HepG2 (cell line): Measurements from ENCODE around the gene NFIL3. TPM values are rescaled to one million over a fixed set of nuclear protein-coding genes. Genes with fewer than 3 reads are reported as not detected.

Experiments
- ARID2 ChIP-seq: sonication (generic); formaldehyde crosslinking; IDR thresholded peaks from 2 replicates; pipeline ENCODE4 v1.8.1; 2022; ENCODE audit warnings: mild to moderate bottlenecking, missing genetic modification reagents, borderline replicate concordance
- ELF3 ChIP-seq: IDR thresholded peaks from 2 replicates; pipeline ENCODE4 v1.6.1; 2016; ENCODE audit warnings: missing genetic modification reagents, missing compliant biosample characterization
- MBD4 ChIP-seq: IDR thresholded peaks from 2 replicates; pipeline ENCODE4 v1.6.1; 2012; ENCODE audit warnings: low read length, inconsistent platforms, borderline replicate concordance
- MTF1 ChIP-seq: sonication (generic); formaldehyde crosslinking; IDR thresholded peaks from 2 replicates; pipeline ENCODE4 v1.5.0; 2020; ENCODE audit warnings: missing genetic modification reagents
- SALL1 ChIP-seq: sonication (generic); formaldehyde crosslinking; IDR thresholded peaks from 2 replicates; pipeline ENCODE4 v1.8.0; 2022; ENCODE audit warnings: mild to moderate bottlenecking, missing genetic modification reagents
- TOE1 ChIP-seq: sonication (generic); formaldehyde crosslinking; IDR thresholded peaks from 2 replicates; pipeline ENCODE4 v1.4.0; 2020; ENCODE audit warnings: mild to moderate bottlenecking, missing genetic modification reagents
- ZBTB42 ChIP-seq: sonication (generic); formaldehyde crosslinking; IDR thresholded peaks from 2 replicates; pipeline ENCODE4 v1.5.0; 2020; ENCODE audit warnings: mild to moderate bottlenecking, missing genetic modification reagents
- ZMAT3 ChIP-seq: sonication (generic); formaldehyde crosslinking; conservative IDR thresholded peaks from 2 replicates; pipeline ENCODE4 v1.7.0; 2021; ENCODE audit warnings: missing genetic modification reagents
- ZNF709 ChIP-seq: sonication (generic); formaldehyde crosslinking; IDR thresholded peaks from 2 replicates; pipeline ENCODE4 v1.5.0; 2020; ENCODE audit warnings: mild to moderate bottlenecking, missing genetic modification reagents
- ZNF773 ChIP-seq: sonication (generic); formaldehyde crosslinking; IDR thresholded peaks from 2 replicates; pipeline ENCODE4 v1.4.0; 2020; ENCODE audit warnings: missing genetic modification reagents, borderline replicate concordance
- ZNF780A ChIP-seq: sonication (generic); formaldehyde crosslinking; IDR thresholded peaks from 2 replicates; pipeline ENCODE4 v1.8.0; 2022; ENCODE audit warnings: mild to moderate bottlenecking, missing genetic modification reagents, moderate library complexity
- ZNF792 ChIP-seq: IDR thresholded peaks from 2 replicates; pipeline ENCODE4 v1.6.1; 2016
- polyA plus RNA-seq, 8 experiments: library from polyadenylated mRNA; depleted of rRNA in 3 of 8; stranded (reverse) in 7 of 8; unstranded in 1 of 8; fragments of >200 nt; fragmentation: Illumina TruSeq in 4 of 8; extraction: Trizol in 4 of 8; gene quantifications; 2 replicates each; pipeline versions ENCODE4 v1.2.1 to v1.2.3, GENCODE V29; 2011 to 2016; ENCODE audit warnings: low read depth in 4 of 8, missing spikeins in 1 of 8, mixed read lengths in 1 of 8; ENCODE audit not compliant: insufficient read depth in 1 of 8
- total RNA-seq, 5 experiments: library from RNA; depleted of rRNA; stranded (reverse); fragments of >200 nt; fragmentation: Illumina TruSeq; extraction: Trizol; gene quantifications; 2 replicates each; pipeline ENCODE4 v1.2.3, GENCODE V29; 2016; ENCODE audit warnings: low read depth in 1 of 5
- TF ChIP-seq, protein P1 (sequence below): sonication (generic); formaldehyde crosslinking; conservative IDR thresholded peaks from 2 replicates; pipeline ENCODE4 v1.4.0; 2020; ENCODE audit warnings: missing genetic modification reagents
- TF ChIP-seq, protein P2 (sequence below): sonication (generic); formaldehyde crosslinking; IDR thresholded peaks from 2 replicates; pipeline ENCODE4 v1.4.0; 2020; ENCODE audit warnings: mild to moderate bottlenecking, low read depth, missing genetic modification reagents
- TF ChIP-seq, protein P3 (sequence below): sonication (generic); formaldehyde crosslinking; conservative IDR thresholded peaks from 2 replicates; pipeline ENCODE4 v1.4.0; 2020; ENCODE audit warnings: mild to moderate bottlenecking, missing genetic modification reagents, moderate library complexity
- TF ChIP-seq, protein P4 (sequence below): sonication (generic); formaldehyde crosslinking; conservative IDR thresholded peaks from 2 replicates; pipeline ENCODE4 v1.4.0; 2020; ENCODE audit warnings: missing genetic modification reagents
- TF ChIP-seq, protein P5 (sequence below): sonication (generic); formaldehyde crosslinking; IDR thresholded peaks from 2 replicates; pipeline ENCODE4 v1.9.0; 2022; ENCODE audit warnings: low read depth, missing genetic modification reagents

The NFIL3 gene
- total and polyA plus RNA-seq, 2 of the 13 experiments (the other 11 are each of a cell fraction or from before 2014, with no cell fraction given): 46.6 to 54.2 TPM

DNA sequence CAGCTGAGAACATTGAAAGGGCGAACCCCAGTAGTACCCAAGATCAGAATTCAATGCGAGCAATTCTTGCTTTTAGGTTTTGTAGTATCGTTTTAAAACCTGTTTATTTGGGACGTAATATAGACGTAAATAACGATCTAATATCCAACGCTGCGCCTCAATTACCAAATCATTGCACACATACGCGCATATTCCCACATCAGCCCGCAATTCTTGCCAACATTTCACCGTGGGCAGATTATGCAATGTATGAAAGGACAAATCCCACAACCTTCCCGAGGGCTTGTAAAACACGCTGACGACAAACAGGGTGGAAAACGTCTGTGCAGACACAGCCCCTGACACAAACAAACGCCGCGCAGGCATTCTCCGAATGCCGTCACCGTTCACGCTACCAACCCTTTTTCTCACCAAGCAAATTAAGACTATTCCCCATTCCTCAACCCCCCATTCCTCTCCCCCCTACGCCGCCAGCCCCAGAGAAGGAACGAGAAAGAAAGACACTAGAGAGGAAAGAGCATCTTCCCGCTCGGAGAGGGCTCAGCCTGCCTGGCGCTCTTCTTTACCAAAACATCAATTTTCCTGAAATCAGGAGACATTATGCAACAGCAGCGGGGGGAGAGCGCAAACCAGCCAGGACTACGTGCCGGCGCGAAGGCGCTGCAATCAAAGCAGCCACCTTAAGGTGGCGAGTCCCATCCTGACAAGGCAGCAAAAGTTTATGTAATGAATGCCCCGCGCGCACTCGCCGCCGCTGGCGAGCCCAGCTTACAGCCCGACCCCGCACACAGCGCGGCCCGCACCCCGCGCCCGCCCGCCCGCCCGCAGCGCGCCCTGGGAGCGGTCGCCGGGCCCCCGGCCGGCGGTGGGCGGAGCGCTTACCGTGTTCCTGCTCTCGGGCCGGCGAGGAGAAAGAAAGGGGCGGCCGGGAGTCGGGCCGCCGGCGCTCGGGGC, 597 bp downstream of the NFIL3 start (continued):
- TF ChIP-seq MBD4 (no peak), ZNF780A (no peak), MTF1 (CRISPR knock-in tag) (no peak), ARID2 (CRISPR knock-in tag) (no peak), ZNF709 (CRISPR knock-in tag) (no peak), ELF3 (CRISPR knock-in tag) (no peak; the same call in 1 of the 2 replicates), TOE1 (CRISPR knock-in tag) (no peak), ZBTB42 (CRISPR knock-in tag) (no peak), ZMAT3 (CRISPR knock-in tag) (0 out of 2 replicates have a peak, but pooled peaks have one; percentile 28), SALL1 (peak; percentile 25; the same call in 1 of the 2 replicates), ZNF773 (CRISPR knock-in tag) (no peak), ZNF792 (CRISPR knock-in tag) (no peak)
- TF ChIP-seq, protein P1, sequence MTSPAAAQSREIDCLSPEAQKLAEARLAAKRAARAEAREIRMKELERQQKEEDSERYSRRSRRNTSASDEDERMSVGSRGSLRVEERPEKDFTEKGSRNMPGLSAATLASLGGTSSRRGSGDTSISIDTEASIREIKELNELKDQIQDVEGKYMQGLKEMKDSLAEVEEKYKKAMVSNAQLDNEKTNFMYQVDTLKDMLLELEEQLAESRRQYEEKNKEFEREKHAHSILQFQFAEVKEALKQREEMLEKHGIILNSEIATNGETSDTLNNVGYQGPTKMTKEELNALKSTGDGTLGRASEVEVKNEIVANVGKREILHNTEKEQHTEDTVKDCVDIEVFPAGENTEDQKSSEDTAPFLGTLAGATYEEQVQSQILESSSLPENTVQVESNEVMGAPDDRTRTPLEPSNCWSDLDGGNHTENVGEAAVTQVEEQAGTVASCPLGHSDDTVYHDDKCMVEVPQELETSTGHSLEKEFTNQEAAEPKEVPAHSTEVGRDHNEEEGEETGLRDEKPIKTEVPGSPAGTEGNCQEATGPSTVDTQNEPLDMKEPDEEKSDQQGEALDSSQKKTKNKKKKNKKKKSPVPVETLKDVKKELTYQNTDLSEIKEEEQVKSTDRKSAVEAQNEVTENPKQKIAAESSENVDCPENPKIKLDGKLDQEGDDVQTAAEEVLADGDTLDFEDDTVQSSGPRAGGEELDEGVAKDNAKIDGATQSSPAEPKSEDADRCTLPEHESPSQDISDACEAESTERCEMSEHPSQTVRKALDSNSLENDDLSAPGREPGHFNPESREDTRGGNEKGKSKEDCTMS (CRISPR knock-in tag): no peak
- TF ChIP-seq, protein P2, sequence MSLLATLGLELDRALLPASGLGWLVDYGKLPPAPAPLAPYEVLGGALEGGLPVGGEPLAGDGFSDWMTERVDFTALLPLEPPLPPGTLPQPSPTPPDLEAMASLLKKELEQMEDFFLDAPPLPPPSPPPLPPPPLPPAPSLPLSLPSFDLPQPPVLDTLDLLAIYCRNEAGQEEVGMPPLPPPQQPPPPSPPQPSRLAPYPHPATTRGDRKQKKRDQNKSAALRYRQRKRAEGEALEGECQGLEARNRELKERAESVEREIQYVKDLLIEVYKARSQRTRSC (CRISPR knock-in tag): no peak
- TF ChIP-seq, protein P3, sequence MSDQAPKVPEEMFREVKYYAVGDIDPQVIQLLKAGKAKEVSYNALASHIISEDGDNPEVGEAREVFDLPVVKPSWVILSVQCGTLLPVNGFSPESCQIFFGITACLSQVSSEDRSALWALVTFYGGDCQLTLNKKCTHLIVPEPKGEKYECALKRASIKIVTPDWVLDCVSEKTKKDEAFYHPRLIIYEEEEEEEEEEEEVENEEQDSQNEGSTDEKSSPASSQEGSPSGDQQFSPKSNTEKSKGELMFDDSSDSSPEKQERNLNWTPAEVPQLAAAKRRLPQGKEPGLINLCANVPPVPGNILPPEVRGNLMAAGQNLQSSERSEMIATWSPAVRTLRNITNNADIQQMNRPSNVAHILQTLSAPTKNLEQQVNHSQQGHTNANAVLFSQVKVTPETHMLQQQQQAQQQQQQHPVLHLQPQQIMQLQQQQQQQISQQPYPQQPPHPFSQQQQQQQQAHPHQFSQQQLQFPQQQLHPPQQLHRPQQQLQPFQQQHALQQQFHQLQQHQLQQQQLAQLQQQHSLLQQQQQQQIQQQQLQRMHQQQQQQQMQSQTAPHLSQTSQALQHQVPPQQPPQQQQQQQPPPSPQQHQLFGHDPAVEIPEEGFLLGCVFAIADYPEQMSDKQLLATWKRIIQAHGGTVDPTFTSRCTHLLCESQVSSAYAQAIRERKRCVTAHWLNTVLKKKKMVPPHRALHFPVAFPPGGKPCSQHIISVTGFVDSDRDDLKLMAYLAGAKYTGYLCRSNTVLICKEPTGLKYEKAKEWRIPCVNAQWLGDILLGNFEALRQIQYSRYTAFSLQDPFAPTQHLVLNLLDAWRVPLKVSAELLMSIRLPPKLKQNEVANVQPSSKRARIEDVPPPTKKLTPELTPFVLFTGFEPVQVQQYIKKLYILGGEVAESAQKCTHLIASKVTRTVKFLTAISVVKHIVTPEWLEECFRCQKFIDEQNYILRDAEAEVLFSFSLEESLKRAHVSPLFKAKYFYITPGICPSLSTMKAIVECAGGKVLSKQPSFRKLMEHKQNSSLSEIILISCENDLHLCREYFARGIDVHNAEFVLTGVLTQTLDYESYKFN (CRISPR knock-in tag): no peak
- TF ChIP-seq, protein P4, sequence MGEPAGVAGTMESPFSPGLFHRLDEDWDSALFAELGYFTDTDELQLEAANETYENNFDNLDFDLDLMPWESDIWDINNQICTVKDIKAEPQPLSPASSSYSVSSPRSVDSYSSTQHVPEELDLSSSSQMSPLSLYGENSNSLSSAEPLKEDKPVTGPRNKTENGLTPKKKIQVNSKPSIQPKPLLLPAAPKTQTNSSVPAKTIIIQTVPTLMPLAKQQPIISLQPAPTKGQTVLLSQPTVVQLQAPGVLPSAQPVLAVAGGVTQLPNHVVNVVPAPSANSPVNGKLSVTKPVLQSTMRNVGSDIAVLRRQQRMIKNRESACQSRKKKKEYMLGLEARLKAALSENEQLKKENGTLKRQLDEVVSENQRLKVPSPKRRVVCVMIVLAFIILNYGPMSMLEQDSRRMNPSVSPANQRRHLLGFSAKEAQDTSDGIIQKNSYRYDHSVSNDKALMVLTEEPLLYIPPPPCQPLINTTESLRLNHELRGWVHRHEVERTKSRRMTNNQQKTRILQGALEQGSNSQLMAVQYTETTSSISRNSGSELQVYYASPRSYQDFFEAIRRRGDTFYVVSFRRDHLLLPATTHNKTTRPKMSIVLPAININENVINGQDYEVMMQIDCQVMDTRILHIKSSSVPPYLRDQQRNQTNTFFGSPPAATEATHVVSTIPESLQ: no peak
- TF ChIP-seq, protein P5, sequence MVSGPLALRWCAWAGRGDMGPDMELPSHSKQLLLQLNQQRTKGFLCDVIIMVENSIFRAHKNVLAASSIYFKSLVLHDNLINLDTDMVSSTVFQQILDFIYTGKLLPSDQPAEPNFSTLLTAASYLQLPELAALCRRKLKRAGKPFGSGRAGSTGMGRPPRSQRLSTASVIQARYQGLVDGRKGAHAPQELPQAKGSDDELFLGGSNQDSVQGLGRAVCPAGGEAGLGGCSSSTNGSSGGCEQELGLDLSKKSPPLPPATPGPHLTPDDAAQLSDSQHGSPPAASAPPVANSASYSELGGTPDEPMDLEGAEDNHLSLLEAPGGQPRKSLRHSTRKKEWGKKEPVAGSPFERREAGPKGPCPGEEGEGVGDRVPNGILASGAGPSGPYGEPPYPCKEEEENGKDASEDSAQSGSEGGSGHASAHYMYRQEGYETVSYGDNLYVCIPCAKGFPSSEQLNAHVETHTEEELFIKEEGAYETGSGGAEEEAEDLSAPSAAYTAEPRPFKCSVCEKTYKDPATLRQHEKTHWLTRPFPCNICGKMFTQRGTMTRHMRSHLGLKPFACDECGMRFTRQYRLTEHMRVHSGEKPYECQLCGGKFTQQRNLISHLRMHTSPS (CRISPR knock-in tag): no peak
